Stomach (tissue), 4 donors: ENCODE data around the gene EN2.

Source experiments
- POLR2A ChIP-seq, 4 donors: fragments of 450-650 bp; IDR thresholded peaks; one replicate each; pipeline ENCODE4 v1.6.1; 2016; ENCODE audit warnings: antibody characterized with exemption in 4 of 4, control low read depth in 2 of 4, mild to moderate bottlenecking in 1 of 4, moderate library complexity in 1 of 4
- TF ChIP-seq, protein P1 (sequence below), 7 experiments: fragments of 450-650 bp in 4 of 7; fragments of 200-600 bp in 3 of 7; sonication (generic) in 3 of 7; IDR thresholded peaks; one replicate each; pipeline ENCODE4 v1.5.1; 2016 to 2019; ENCODE audit warnings: antibody characterized with exemption in 7 of 7, control low read depth in 2 of 7, mild to moderate bottlenecking in 1 of 7

GRCh38 chr7:155422151-155422550, 35.8 kb upstream of the EN2 start:
- TF ChIP-seq, protein P1, sequence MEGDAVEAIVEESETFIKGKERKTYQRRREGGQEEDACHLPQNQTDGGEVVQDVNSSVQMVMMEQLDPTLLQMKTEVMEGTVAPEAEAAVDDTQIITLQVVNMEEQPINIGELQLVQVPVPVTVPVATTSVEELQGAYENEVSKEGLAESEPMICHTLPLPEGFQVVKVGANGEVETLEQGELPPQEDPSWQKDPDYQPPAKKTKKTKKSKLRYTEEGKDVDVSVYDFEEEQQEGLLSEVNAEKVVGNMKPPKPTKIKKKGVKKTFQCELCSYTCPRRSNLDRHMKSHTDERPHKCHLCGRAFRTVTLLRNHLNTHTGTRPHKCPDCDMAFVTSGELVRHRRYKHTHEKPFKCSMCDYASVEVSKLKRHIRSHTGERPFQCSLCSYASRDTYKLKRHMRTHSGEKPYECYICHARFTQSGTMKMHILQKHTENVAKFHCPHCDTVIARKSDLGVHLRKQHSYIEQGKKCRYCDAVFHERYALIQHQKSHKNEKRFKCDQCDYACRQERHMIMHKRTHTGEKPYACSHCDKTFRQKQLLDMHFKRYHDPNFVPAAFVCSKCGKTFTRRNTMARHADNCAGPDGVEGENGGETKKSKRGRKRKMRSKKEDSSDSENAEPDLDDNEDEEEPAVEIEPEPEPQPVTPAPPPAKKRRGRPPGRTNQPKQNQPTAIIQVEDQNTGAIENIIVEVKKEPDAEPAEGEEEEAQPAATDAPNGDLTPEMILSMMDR (IDR thresholded peaks at IDR 0.05), result no peak
- TF ChIP-seq POLR2A (IDR thresholded peaks at IDR 0.05), result no peak
